Anterior cingulate cortex (tissue), 58 donors: Measurements from ENCODE around the gene EXOC6B.

Experiments
- DNase-seq, 58 donors: peaks; one replicate each; lab custom pipeline; 2025; lab: John Stamatoyannopoulos, UW

Gene EXOC6B

GRCh38 chr2:72133721-72134407 lies 692.0 kb downstream of the EXOC6B start:
- DNase-seq = no peak

- no peak for DNase-seq
Observed at GRCh38 chr2:72132981-72133720, 692.7 kb downstream of the EXOC6B start.

GRCh38 chr2:72131916-72132841 lies 693.7 kb downstream of the EXOC6B start:
- no peak for DNase-seq

GRCh38 chr2:72131371-72131891 lies 694.4 kb downstream of the EXOC6B start:
- no peak for DNase-seq

- DNase-seq = no peak
Observed at GRCh38 chr2:72130659-72131360, 695.0 kb downstream of the EXOC6B start.

- DNase-seq = peak in 1 of 58 donors; percentile 60
Observed at GRCh38 chr2:72129681-72130340, 696.0 kb downstream of the EXOC6B start.

- no peak for DNase-seq
Observed at GRCh38 chr2:72128843-72129227, 697.0 kb downstream of the EXOC6B start.

GRCh38 chr2:72128059-72128842 lies 697.6 kb downstream of the EXOC6B start:
- DNase-seq = no peak

- DNase-seq = no peak
Observed at GRCh38 chr2:72127401-72128058, 698.3 kb downstream of the EXOC6B start.

- no peak for DNase-seq
Observed at GRCh38 chr2:72126186-72127100, 699.4 kb downstream of the EXOC6B start.
